ENCODE measurements around the gene JMY. TPM values are rescaled to one million over a fixed set of nuclear protein-coding genes. Genes with fewer than 3 reads are reported as not detected.

JMY gene, protein sequence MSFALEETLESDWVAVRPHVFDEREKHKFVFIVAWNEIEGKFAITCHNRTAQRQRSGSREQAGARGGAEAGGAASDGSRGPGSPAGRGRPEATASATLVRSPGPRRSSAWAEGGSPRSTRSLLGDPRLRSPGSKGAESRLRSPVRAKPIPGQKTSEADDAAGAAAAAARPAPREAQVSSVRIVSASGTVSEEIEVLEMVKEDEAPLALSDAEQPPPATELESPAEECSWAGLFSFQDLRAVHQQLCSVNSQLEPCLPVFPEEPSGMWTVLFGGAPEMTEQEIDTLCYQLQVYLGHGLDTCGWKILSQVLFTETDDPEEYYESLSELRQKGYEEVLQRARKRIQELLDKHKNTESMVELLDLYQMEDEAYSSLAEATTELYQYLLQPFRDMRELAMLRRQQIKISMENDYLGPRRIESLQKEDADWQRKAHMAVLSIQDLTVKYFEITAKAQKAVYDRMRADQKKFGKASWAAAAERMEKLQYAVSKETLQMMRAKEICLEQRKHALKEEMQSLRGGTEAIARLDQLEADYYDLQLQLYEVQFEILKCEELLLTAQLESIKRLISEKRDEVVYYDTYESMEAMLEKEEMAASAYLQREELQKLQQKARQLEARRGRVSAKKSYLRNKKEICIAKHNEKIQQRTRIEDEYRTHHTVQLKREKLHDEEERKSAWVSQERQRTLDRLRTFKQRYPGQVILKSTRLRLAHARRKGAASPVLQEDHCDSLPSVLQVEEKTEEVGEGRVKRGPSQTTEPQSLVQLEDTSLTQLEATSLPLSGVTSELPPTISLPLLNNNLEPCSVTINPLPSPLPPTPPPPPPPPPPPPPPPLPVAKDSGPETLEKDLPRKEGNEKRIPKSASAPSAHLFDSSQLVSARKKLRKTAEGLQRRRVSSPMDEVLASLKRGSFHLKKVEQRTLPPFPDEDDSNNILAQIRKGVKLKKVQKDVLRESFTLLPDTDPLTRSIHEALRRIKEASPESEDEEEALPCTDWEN
- total RNA-seq (2022; extraction: Qiagen RNA extraction; ENCODE audit: low read depth): 2.8 to 3.5 TPM (median 3.3 TPM) in 5 replicates

GRCh38 chr5:79235634-79236361 lies at the start of gene JMY:
Gene JMY, plus strand, starts transcription at chr5:79236131. Its CDS starts 520 bp downstream, at chr5:79236651.

Other genes with a start within 250 kb of the JMY start
- 0.27 TPM in 1 of 5 replicates, not detected in the others for gene DMGDH, start 166.5 kb upstream of the JMY start, total RNA-seq (2022; extraction: Qiagen RNA extraction; ENCODE audit: low read depth)
- gene BHMT2, start 166.4 kb upstream of the JMY start, total RNA-seq (2022; extraction: Qiagen RNA extraction; ENCODE audit: low read depth): not detected in 5 replicates
- gene BHMT, start 124.3 kb upstream of the JMY start, total RNA-seq (2022; extraction: Qiagen RNA extraction; ENCODE audit: low read depth): 0.13 TPM in 1 of 5 replicates, not detected in the others

Data from A549 treated with CpdA at 1 μM for 4 hours (cell line).